ENCODE results near the gene DIP2C.

- TF ChIP-seq POLR2A (IDR thresholded peaks at IDR 0.05) = no peak
- TF ChIP-seq, protein P1, sequence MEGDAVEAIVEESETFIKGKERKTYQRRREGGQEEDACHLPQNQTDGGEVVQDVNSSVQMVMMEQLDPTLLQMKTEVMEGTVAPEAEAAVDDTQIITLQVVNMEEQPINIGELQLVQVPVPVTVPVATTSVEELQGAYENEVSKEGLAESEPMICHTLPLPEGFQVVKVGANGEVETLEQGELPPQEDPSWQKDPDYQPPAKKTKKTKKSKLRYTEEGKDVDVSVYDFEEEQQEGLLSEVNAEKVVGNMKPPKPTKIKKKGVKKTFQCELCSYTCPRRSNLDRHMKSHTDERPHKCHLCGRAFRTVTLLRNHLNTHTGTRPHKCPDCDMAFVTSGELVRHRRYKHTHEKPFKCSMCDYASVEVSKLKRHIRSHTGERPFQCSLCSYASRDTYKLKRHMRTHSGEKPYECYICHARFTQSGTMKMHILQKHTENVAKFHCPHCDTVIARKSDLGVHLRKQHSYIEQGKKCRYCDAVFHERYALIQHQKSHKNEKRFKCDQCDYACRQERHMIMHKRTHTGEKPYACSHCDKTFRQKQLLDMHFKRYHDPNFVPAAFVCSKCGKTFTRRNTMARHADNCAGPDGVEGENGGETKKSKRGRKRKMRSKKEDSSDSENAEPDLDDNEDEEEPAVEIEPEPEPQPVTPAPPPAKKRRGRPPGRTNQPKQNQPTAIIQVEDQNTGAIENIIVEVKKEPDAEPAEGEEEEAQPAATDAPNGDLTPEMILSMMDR (IDR thresholded peaks at IDR 0.05) = no peak
Measured at GRCh38 chr10:277963-278362, 411.5 kb downstream of the DIP2C start.
